Mucosa of rectum (tissue), 2 donors: ENCODE measurements around the gene B4GALNT3.

Source experiments
- H3K27ac ChIP-seq, 2 donors: one replicate each; pipeline ENCODE4 v1.7.0; 2013; ENCODE audit warnings: inconsistent platforms in 2 of 2, low read depth in 2 of 2, low read length in 2 of 2
- H3K27me3 ChIP-seq, 2 donors: one replicate each; pipeline ENCODE4 v1.7.0; 2013; ENCODE audit warnings: low read length in 2 of 2; ENCODE audit not compliant: control insufficient read depth in 2 of 2, insufficient read depth in 2 of 2
- H3K36me3 ChIP-seq, 2 donors: one replicate each; pipeline ENCODE4 v1.7.0; 2013; ENCODE audit warnings: low read length in 2 of 2; ENCODE audit not compliant: control insufficient read depth in 2 of 2, insufficient read depth in 2 of 2
- H3K4me1 ChIP-seq, 2 donors: one replicate each; pipeline ENCODE4 v1.7.0; 2013; ENCODE audit warnings: low read length in 2 of 2, mild to moderate bottlenecking in 1 of 2; ENCODE audit not compliant: control insufficient read depth in 2 of 2, insufficient read depth in 2 of 2
- H3K4me3 ChIP-seq, 2 donors: one replicate each; pipeline ENCODE4 v1.7.0; 2013; ENCODE audit warnings: low read length in 2 of 2
- H3K9ac ChIP-seq, 2 donors: one replicate each; pipeline ENCODE4 v1.7.0; 2013; ENCODE audit warnings: low read length in 2 of 2, low read depth in 1 of 2, mild to moderate bottlenecking in 1 of 2
- H3K9me3 ChIP-seq, 2 donors: one replicate each; pipeline ENCODE4 v1.7.0; 2013; ENCODE audit warnings: low read length in 2 of 2; ENCODE audit not compliant: control insufficient read depth in 2 of 2
- donor health status: healthy.
- donor health status: Normal muscosa, but diverticular disease.

B4GALNT3 gene

GRCh38 chr12:578748-579419 lies 119.1 kb downstream of the B4GALNT3 start:
- Histone ChIP-seq H3K9ac (no peak overlapping the region), H3K27ac (no peak overlapping the region), H3K4me1 (peaks cover 4 to 11% of the 10 kb centered on the region in 2 donors), H3K36me3 (no peaks in the 10 kb centered on the region), H3K27me3 (no peaks in the 10 kb centered on the region), H3K9me3 (no peaks in the 10 kb centered on the region), H3K4me3 (no peak overlapping the region)

DNA sequence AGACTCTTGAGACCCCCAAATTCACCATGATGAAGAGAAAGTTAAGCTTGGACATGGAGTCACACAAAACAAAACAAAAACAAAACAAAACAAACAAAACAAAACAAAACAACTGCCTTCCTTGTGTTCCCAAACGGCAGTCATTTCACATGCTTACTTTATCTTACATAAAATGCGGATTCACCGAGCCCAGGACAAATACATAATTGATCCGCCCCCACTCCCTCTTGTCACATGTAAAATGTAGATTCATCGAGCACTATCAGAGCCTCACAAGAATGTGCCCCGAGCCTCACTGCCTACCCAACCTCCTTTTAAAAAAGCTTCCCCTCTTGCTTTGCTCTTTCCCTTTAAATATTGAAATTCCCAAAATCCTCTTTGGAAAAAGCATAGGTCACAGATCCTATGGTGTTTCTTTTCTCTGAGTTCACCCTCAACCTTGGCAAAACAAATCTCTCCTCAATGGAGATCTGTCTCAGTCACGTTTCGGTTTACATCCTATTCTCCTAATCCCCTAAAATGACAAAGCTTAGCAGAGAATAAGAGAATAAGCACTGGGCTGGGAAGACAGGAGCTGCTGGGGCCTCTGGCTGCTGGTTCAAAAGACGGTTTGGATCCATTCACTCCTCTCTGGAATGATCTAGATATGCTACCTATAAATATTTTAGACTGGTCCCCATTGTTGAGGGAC lies 119.8 kb downstream of the B4GALNT3 start:
- Histone ChIP-seq H3K9ac (no peak overlapping the region), H3K27me3 (no peaks in the 10 kb centered on the region), H3K36me3 (no peaks in the 10 kb centered on the region), H3K4me1 (peaks cover 4 to 11% of the 10 kb centered on the region in 2 donors), H3K4me3 (no peak overlapping the region), H3K27ac (no peak overlapping the region), H3K9me3 (no peaks in the 10 kb centered on the region)

- H3K4me1 ChIP-seq: peaks cover under 1 to 9% of the 10 kb centered on the region in 2 donors
- H3K9ac ChIP-seq: no peak overlapping the region
- H3K27ac ChIP-seq: no peak overlapping the region
- no peaks in the 10 kb centered on the region for H3K27me3 ChIP-seq
- H3K9me3 ChIP-seq: no peaks in the 10 kb centered on the region
- H3K36me3 ChIP-seq: no peaks in the 10 kb centered on the region
- no peak overlapping the region for H3K4me3 ChIP-seq
Measured at GRCh38 chr12:580813-581212, 121.1 kb downstream of the B4GALNT3 start.

DNA sequence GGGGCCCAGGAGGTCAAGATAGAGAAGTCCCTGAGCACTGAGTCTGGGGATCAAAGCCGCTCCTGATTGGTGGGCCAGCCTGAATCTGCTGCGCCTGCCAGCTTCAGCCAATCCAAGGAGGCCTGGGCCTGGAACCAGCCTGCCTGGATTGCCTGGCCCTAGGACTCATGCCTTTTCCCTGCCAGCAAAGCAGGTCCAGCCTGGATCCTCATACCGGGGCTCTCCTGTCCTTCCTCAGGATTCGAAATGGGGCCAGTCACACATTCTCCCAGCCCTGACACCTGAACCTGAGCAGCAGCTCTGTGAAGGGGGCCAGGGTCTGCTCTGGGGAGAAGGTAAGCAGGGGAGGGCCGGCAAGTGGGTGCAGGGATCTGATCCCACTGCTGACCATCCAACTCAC lies 121.6 kb downstream of the B4GALNT3 start:
- Histone ChIP-seq H3K27me3 (no peaks in the 10 kb centered on the region), H3K27ac (no peak overlapping the region), H3K4me1 (peaks cover 0 to 4% of the 10 kb centered on the region in 2 donors), H3K4me3 (no peak overlapping the region), H3K9ac (no peak overlapping the region), H3K36me3 (no peaks in the 10 kb centered on the region), H3K9me3 (no peaks in the 10 kb centered on the region)

DNA sequence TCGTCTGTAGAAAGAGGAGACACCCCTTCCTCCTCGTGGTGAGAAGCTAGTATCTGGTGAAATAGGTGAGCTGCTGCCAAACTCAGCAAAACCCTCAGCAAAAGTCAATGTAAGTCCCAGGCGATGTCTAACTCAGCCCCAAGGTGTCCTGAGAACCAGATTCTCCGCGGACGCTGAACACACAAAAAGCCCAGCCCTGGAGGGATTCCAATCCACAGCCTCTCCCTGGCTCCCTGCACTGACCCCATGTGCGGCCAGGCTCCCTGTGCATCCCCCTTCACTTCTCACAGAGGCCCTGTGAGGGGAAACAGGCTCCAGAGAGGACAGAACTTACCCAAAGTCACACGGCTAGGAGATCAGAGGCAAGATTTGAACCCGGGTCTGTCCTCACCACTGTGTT lies 122.0 kb downstream of the B4GALNT3 start:
- Histone ChIP-seq H3K36me3 (no peaks in the 10 kb centered on the region), H3K9ac (no peak overlapping the region), H3K27me3 (no peaks in the 10 kb centered on the region), H3K27ac (no peak overlapping the region), H3K4me3 (no peak overlapping the region), H3K9me3 (no peaks in the 10 kb centered on the region), H3K4me1 (no peaks in the 10 kb centered on the region)

GRCh38 chr12:583251-583869 lies 123.6 kb downstream of the B4GALNT3 start:
- H3K27me3 ChIP-seq: no peaks in the 10 kb centered on the region
- no peaks in the 10 kb centered on the region for H3K36me3 ChIP-seq
- no peak overlapping the region for H3K9ac ChIP-seq
- H3K9me3 ChIP-seq: no peaks in the 10 kb centered on the region
- H3K27ac ChIP-seq: no peak overlapping the region
- no peak overlapping the region for H3K4me3 ChIP-seq
- H3K4me1 ChIP-seq: no peaks in the 10 kb centered on the region

GRCh38 chr12:585062-586061 lies 125.6 kb downstream of the B4GALNT3 start:
- no peaks in the 10 kb centered on the region for H3K36me3 ChIP-seq
- H3K27me3 ChIP-seq: no peaks in the 10 kb centered on the region
- no peaks in the 10 kb centered on the region for H3K4me1 ChIP-seq
- no peaks in the 10 kb centered on the region for H3K9me3 ChIP-seq
- H3K4me3 ChIP-seq: no peak overlapping the region
- H3K27ac ChIP-seq: no peak overlapping the region
- no peak overlapping the region for H3K9ac ChIP-seq

GRCh38 chr12:586318-587071 lies 126.8 kb downstream of the B4GALNT3 start:
- no peaks in the 10 kb centered on the region for H3K36me3 ChIP-seq
- H3K4me3 ChIP-seq: no peak overlapping the region
- H3K4me1 ChIP-seq: no peaks in the 10 kb centered on the region
- H3K9ac ChIP-seq: no peak overlapping the region
- H3K27me3 ChIP-seq: no peaks in the 10 kb centered on the region
- H3K9me3 ChIP-seq: no peaks in the 10 kb centered on the region
- no peak overlapping the region for H3K27ac ChIP-seq

DNA sequence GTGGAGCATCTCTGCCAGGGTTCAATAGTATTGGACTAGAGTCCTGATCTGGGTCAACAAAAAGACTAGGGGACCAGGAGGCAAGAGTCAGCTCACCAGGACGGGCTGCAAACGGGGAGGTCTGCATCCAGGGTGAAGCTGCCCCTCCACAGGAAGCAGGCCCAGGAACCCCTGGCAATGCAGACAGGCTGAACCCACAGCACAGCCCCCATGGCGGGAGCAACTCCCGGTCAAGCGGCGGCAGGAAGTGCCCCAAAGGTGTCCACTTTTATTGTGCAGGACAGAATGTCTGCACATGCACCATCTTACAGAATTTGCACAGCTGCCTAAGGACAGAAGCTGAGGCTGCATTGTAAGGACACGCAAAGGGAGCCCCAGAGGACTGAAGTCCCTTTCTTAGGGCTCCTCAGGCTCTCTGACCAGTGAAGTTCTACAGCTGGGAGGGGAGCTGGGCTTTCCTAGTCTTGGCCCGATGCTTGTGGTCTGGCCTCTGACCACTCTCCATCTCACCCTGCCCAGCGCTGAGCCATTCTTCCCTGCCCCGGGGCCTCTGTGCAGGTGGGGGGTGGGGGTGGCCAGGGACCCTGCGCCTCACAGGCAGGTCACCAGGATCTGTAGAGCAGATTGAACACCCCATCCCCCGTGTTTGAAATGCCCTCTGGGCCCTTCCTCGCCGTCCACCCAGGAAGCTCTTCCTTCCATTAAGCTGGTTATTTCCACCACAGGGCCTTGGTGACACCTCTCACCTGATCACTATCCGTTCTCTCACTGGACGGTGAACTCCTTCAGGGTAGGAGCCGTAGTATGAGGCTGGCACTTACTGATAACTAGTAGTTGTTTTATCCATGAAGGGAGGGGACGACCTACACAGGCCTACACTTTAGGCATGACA lies 127.6 kb downstream of the B4GALNT3 start:
- Histone ChIP-seq H3K27me3 (no peaks in the 10 kb centered on the region), H3K27ac (no peak overlapping the region)

More for the DNA sequence above, 127.6 kb downstream of the B4GALNT3 start:
- no peak overlapping the region for H3K4me3 ChIP-seq
- no peak overlapping the region for H3K9ac ChIP-seq
- no peaks in the 10 kb centered on the region for H3K4me1 ChIP-seq
- no peaks in the 10 kb centered on the region for H3K36me3 ChIP-seq
- no peaks in the 10 kb centered on the region for H3K9me3 ChIP-seq
